ENCODE data around the gene ITPR3.

GRCh38 chr6:33602180-33602579, 18.9 kb upstream of the ITPR3 start:
- TF ChIP-seq CTCF (IDR thresholded peaks at IDR 0.05) (no peak), POLR2A (IDR thresholded peaks at IDR 0.05) (no peak)
